Measurements from ENCODE around the gene ADGRF5.

- TF ChIP-seq CTCF (conservative IDR thresholded peaks at IDR 0.05) (no peak), EZH2 (IDR thresholded peaks at IDR 0.05; ENCODE audit: low read depth) (no peak)
Observed at GRCh38 chr6:46961232-46961631, 39.5 kb upstream of the ADGRF5 start.
